Measurements from ENCODE around the gene SARM1.

SARM1 gene

DNA sequence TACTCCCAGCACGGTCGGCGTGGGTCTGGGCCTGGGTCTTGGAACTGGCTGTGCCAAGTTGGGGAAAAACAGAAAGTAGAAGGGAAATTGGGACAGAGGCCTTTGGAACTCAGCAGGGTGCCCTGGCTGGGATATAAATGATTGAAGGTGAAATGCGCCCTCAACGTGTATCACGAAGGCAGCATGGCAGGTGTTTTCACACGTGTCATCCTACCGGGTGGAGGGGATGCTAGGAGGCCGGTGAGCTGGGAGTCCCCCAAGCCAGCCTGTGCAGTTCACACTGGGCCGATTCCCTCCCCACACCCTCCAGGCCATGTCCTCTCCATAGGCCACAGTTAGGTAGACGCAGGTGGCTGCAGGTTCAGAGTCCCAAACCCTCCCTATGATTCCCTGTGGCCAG is 30.0 kb upstream of the SARM1 start:
- no peak for DNase-seq (ENCODE audit: low spot score)

GRCh38 chr17:28342313-28342712 is 29.2 kb upstream of the SARM1 start:
- no peak for DNase-seq (ENCODE audit: low spot score)

DNA sequence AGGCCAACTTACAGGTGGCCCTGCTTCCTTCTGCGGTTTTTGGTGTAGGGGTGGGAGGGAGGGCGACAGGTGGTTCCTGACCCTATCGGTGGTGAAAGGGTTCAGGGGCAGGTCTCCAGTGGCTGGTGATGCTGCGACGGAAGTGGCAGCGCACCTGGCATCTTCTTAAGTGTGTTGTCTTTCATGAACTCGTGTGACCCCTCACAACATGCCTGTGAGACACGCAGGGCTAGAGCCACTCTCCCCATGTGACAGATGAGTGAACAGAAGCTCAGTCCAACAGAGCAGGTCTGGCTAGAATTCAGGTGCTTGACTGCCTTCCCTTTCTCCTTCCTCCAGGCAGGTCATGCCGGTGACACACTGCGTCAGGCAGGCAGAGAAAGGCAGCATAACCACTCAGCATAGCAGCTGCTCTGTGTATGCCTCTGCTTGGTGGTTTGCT is 28.0 kb upstream of the SARM1 start:
- no peak for DNase-seq (ENCODE audit: low spot score)

DNA sequence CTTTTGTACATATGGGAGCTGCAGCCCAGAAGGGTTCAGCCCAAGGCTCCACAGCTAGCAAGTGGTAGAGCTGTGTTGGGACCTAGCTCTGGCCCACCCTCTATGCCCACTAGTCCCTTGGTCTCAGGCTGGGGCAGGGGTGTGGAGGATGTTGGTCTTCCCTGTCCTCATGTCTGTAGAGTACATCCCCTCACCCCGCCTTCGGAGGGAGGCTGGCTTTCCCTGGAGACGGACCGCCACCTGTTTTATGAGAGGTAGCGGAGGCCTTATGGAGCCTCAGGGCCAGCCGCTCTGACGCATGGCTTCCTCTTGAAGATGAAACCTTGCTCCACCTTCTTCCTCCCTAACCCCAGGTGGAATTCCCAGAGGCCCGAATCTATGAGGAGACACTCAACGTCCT is 27.5 kb upstream of the SARM1 start:
- DNase-seq (ENCODE audit: low spot score), result no peak

DNA sequence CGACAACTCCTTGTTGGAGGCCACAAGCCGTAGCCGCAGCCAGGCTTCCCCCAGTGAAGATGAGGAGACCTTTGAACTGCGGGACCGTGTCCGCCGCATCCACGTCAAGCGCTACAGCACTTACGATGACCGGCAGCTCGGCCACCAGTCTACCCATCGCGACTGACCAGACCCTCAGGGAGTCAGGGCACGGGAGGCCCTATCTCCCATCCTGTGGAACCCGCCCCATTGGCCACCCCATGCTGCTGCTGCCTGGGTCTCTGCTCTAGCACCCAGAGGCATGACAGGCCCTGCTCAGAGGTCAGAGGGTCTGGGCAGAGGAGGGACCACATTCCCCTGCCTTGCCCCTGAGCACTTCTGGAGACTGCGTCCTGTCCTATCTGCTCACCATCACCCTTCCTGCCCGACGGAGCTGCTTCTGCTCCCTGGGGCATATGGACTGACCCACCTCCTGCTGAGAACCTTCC is 27.0 kb upstream of the SARM1 start:
- DNase-seq (ENCODE audit: low spot score), result no peak

DNA sequence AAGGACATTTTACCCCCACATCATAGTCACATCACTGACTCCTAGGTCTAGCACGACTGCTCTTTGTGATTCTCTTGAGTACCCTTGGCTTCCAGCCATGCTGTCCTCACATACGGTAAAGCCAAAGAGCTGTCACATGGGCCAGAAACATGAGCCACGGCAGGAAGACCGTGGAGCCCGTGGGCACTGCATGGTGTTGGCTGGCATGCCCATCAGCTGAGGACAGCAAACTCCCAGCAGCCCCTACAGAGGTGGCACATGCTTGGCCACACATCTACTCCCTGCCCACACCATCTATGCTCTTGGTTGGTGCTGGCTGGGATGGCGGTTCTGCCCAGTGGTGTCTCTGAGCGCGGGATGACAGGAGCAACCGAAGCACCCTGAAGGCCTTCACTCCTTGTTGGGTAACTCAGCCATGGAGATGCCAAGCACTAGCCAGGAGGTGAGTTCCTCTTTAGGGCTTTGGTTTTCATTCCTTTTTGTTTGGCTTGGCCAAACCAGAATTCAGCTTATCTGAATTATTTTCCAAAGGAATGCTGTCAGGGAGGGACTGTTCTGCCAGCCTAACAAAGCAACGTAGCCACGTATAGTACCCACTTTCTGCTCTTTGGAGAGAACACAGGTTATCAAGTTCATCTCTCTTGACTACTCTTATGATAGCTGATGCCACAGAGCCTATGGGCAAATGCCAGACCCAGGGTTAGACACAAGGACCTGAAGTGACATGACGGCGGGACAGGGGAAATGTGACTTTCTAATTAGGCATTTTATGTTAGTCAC is 25.9 kb upstream of the SARM1 start:
- no peak for DNase-seq (ENCODE audit: low spot score)

- no peak for DNase-seq (ENCODE audit: low spot score)
Measured at GRCh38 chr17:28346199-28346580, 25.3 kb upstream of the SARM1 start.

DNA sequence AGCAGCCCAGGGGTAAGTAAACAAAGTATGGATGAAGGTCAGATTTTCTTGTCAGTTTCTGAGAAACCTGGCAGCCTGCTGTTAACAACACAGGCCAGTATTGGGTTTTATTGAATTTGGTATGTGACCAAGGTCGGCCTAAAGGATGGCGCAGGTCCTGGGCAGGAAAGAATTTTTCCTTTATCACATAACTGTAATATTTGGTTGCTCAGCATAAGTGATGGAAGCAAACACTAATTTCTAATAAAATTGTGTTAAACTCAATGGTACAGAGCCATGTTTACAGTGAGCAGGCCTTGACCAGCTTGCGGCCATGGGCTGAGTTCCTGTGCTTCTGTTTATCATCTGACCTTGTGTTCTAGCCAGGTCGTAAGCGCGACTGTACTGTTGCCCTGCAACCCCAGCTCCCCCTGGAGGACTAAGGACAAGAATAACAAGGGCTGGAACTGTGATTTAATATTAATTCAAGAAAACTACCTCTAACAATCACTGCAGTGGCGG is 24.7 kb upstream of the SARM1 start:
- no peak for DNase-seq (ENCODE audit: low spot score)

- DNase-seq (ENCODE audit: low spot score), result peak; percentile 85
Measured at GRCh38 chr17:28347261-28347891, 24.1 kb upstream of the SARM1 start.

DNA sequence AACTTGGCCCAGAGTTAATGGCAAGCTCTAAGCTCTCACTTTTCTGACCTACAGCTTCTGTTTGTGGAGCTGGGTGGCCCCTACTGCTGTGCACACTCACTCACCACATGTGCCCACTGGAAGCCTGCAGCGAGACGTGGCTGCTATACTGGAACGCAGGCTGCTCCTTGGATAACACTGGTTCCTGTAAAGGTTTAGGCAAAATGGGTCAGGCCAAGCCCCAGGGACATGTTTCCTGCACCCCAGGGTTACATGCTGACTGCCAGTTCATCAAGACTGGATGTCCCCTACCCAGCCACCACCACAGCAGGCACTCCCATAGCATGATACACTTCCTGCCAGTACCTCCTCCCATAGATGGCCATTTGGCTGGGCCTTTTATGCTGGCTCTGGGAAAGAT is 22.5 kb upstream of the SARM1 start:
- no peak for DNase-seq (ENCODE audit: low spot score)

- no peak for DNase-seq (ENCODE audit: low spot score)
Measured at GRCh38 chr17:28350271-28350670, 21.2 kb upstream of the SARM1 start.

- peak; percentile 93 for DNase-seq (ENCODE audit: low spot score)
Measured at GRCh38 chr17:28357061-28357900, 14.2 kb upstream of the SARM1 start, which contains the start of gene POLDIP2. Gene POLDIP2 (minus strand): TSS chr17:28357527. CDS start chr17:28357448, 79 bp downstream.

DNA sequence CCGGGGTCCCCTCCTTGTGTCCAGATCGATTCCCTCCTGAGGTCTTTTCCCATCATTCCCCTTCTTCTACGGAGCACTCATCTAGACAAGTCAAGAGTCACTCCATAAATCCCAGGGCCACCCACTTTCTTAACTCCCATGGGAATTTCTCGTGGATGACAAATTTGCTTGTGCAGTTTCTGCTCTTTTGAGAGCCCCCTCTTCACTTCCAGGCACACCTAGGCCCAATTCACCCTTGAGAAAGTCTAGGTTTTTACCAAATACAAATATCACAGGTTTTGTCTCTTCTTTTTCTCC is 13.6 kb upstream of the SARM1 start:
- no peak for DNase-seq (ENCODE audit: low spot score)

- no peak for DNase-seq (ENCODE audit: low spot score)
Measured at GRCh38 chr17:28363186-28363585, 8.3 kb upstream of the SARM1 start.

DNA sequence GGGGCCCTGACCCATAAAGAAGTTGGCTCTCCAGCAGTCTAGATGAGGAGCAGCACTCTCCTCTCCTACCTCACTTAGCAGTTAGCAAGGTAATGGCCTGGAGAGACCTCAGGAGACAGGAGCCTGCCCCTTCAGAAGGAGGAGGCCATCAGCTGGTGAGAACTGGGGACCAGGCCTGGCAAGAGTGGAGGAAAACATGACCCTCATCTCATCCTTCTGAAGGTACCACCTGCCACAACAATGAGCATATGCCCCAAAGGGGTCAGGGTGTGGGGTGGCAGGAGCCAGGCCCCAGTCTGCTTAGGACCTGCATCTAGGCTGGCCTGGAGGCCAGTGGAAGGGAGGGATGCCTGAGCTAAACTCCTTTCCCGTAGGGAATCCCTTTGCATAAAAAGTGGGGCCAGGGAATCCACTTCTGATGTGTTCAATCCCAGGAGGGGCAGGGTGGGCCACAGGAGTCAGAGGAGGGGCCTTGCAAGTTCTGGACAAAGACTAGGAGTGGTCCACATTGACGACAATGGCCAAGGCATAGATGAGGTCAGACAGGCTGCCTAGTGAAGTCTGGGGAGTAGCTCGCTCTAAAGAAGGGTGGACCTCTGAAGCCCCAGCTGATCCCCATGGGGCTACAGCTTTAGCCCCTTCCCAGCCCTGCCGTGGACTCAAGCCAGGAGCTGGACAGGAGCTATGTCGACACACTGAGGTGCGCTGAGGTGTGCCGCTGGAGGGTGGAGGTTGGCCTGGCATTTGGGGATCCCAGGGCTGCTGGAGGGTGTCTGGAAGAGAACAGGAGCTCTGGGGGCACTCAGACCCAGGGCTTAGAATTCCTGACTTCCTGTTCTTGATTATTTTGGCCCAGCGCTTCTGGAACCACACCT is 7.5 kb upstream of the SARM1 start:
- no peak for DNase-seq (ENCODE audit: low spot score)

DNA sequence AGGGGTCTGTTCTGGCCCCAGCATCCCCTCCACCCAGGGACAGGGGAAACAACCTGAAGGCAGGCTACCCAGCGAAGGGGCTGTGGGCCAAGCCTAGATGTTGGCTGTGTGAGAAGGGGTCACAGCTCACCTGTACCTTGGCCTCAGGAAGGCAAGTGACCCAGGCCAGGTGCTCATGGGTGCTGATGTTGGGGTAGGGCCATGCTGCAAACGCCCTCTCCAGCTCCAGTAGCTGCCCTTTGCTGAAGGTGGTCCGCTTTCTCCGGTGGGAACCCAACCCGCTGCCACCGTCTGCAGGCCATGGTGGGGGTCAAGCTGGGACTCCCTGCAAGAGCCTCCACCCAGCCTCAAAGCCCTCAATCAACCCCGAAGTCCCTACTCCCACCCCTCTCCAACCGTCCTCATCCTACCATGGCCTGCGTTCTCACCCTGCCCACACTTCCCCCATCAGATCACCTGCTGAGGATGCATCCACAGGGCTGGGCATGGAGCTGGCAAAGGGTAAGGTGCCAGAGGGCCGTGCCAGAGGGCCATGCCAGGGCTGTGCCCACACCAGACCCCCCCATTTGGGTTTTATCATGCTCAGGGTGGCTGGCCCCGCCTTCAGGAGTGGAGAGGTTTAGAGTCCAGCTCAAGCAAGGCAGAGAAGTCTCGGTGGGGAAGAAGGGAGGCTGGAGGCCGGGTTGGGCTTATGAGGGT is 6.7 kb upstream of the SARM1 start, which contains the start of gene SEBOX:
Gene SEBOX, minus strand, starts transcription at position 535 of the 699 bp plus-strand sequence. Its CDS starts 48 bp downstream, at position 487.
- DNase-seq (ENCODE audit: low spot score), result no peak

- DNase-seq (ENCODE audit: low spot score), result no peak
Measured at GRCh38 chr17:28365487-28365886, 6.0 kb upstream of the SARM1 start.

- no peak for DNase-seq (ENCODE audit: low spot score)
Measured at GRCh38 chr17:28366605-28367004, 4.9 kb upstream of the SARM1 start.

DNA sequence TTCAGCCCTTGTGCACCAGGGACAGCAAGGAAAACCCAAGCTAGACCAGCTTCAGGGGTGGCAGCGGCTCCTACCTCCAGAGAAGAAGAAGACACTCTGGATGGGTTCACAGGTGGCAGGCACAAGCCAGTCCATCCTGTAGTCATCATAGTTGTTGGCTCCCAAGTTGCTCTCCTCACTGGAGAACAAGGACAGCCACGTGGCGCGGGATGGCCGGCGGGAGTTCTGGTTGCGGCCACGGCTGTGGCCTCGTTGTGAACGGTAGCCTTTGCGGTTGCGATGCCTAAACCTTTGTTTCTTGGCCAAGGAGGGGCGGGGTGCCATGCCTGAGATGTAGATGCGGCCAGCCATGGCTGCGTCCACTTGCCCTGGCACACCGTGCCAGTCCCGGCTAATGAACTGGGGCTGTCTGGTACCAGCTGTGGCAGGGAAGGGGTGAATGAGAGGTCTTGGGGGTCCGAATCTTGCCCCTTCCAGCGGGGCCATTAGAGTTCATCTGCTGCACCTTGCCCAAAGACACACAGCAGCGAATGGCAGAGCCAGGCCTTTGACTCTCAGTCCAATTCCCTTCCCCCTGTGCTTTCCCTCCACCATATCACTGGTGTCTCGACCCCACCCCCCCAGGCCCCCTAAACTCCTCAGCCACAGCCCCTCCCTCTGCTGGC is 3.7 kb upstream of the SARM1 start:
- no peak for DNase-seq (ENCODE audit: low spot score)

DNA sequence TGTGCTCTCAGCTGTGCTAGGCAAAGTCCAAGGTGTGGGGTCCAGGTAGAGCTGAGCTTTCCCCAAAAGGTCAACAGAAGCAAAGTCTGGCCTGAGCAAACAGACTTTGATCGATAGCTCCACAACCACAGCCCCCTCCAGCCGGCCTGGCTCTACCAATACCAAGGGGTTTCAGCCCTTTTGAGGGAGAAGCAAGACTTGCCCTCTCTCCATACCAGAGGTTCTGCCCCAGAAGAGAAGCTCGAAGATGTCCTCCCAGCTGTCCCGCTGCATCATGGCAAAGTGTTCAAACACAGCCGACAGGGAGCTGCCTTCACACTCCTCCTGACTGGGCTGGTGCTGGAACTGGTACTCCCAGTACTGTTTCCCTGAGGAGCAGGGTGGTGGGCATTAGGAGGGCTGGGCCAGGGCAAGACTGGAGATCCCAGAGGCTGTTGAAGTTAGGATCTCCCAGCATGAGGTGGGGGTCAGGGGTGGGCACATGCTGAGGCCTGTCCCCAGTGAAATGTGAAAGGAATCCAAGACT is 3.1 kb upstream of the SARM1 start:
- no peak for DNase-seq (ENCODE audit: low spot score)
